NCI-H69 (cell line): Measurements from ENCODE around the gene MSANTD1.

ENCODE experiments used
- DNase-seq: peaks from one replicate; lab custom pipeline; 2025; lab: John Stamatoyannopoulos, UW

MSANTD1 gene

DNA sequence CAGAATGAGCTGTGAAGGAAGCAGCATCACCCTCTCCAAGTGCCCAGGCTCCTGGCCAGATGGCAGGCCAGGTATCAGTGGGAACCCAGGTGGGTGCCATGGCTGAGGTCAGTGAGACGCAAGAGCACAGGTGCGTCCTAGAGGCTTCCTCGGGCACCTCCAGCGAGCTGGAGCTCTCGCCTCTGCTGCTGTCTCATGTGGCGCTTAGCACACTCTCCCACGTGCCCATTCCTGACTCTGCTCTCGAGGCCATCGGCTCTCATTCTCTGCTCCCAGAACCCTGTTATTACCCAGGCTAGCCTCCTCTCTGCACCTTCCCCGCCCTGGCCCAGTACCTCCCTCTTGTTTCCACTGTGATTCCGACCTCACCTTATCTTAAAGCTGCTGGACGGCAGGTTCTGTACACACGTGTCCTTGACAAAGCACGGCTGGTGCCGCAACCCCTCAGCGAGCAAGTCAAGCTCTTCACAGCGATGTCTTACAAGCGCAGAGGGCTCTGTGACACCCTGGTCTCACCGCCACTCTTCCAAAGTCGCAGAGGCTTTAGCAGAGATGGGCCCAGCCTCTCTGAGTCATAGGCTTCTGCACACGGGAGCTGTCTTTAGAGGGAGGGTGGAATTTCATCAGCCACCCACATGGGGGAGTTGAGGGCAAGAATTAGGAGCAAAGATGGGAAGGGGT, 15.4 kb upstream of the MSANTD1 start:
- no peak for DNase-seq

DNA sequence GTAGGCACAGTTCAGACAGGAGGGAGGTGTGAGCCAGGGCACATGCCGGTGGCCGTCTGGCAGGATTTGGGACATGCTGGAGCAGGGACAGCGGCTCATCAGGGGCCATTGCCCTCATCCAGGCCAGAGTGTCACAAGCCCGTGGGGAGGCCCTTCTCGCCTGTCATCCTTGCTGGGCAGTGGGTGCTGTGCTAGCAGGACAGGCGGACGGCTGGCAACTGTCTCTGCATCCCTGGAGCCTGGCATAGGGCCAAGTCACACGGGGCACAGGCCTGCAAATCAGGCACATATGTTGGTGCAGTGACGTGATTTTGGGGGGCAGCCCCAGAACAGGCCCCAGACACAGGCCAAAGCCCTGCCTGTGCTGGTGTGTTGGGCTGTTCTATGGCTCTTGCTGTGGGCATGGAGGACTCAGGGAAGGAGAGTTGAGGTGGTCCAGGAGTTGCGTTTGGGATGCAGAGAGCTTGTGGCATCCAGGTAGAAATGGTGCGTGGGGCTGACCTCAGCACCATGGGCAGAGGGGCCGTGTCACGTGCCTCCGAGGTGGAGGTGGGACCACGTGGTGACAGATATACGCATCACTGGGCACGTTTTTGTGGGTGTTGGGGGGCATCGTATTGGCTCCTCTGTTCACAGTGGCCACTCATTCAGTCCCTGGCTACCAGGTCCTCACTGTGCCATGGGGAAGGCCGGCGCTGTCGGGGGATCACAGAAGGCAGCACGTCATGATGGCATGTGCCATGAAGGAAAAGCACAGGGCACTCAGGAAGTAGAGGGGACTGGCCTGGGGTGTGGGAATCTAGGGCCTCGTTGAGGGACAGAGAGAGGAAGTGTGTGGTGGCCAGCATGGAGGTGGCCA, 14.6 kb upstream of the MSANTD1 start:
- DNase-seq, result no peak

DNA sequence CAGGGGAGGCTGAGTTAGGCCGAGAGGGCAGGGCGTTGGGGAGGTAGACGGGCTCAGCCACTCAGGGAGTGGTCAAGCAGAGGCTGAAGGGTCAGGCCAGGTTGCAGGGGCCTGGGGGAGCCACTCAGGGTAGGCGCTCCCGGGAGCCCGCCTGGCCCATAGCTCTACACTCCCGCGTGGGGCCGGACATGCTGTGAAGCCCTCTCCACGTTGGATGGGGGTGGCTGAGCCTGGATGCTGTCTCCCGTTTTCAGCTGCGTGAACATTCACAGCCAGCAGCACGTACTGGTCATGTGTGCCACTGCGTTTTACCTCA, 14.0 kb upstream of the MSANTD1 start:
- DNase-seq, result no peak

DNA sequence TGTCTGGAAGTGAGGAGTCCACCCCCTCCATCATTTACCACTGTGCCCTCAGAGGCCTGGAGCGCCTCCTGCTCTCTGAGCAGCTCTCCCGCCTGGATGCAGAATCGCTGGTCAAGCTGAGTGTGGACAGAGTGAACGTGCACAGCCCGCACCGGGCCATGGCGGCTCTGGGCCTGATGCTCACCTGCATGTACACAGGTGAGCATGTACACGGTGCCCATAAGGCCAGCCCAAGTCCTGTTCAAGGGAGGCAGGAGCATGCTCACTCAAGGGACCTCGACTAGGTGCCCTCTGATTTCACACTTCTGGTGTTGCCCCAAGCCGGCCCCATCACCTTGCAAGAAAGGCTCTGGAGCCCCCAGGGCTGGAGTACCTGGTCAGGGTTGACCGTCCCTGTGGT, 13.4 kb upstream of the MSANTD1 start:
- no peak for DNase-seq

DNA sequence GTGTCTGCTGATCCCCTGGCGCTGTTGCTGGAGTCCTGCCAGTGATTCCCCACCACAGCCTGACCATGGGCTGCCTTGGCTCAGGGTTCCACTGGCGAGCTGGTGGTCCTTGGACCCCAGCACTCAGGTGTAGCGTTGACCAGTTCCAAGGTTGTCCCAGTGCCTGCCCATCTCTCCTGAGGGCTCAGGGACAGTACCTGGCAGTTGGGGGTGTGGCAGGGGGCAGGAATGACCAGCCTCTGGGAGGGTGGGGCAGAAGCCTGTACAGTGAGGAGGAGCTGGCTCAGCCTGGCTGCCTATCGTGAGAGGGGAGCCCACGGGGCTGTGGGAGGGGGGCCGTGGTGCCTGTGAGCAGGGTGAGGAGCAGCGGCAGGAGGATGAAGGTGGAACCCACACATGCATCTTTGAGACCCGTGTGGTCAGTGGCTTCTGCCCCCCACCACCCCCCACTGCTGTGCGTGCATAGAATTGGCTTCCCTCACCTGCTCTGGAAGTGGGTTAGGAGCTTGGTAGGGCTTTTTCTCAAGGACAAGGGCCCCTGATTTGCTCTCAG, 12.6 kb upstream of the MSANTD1 start:
- no peak for DNase-seq

DNA sequence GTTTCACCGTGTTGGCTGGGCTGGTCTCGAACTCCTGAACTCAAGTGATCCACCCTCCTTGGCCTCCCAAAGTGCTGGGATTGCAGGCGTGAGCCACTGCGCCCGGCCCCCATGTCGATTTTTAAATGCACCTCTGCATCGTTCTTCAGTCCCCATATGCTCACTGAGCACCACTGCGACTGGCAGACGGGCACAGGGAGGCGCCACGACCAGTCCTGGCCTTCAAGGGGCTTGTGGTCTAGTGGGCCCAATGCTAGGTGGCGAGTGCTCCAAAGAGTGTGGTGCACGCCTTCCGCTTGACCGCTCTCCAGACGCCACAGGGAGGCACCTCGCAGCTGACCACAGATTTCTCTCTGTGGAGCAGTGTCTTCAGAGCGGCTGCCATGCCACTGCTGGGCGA, 11.7 kb upstream of the MSANTD1 start:
- no peak for DNase-seq

DNA sequence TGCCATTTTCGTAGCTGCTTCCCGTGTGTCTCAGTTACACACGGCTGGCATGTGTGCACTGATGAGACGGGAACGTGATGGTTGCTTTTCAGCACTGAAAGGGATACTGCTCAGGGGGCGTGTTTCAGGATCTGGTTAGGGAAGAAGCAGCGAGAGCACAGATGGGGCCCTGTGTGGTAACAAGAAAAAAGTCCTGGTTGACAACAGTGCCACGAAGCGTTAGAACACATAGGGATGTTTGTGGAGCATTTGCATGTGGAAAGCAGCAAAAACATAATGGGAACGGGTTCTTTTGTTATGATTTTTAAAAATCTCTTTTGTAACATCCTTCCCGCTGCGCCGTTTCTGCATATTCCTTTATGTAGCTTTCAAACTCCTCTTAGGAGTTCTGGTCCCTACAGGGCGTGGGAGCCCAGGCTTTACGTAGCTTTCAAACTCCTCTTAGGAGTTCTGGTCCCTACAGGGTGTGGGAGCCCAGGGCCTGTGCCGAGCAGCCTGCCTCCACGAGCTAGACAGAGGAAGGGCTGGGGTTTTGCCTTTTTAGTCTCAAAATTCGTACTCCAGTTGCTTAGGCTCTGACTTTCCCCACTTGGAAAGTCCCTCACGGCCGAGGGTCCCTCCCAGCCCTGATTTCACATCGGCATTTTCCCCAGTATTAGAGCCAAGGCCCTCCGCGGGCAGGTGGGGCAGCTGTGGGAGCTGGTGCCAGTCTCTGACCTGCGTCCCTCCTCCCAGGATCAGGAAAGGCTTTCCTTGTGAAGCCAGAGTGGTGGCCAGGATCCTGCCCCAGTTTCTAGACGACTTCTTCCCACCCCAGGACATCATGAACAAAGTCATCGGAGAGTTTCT, 11.0 kb upstream of the MSANTD1 start:
- DNase-seq, result no peak

DNA sequence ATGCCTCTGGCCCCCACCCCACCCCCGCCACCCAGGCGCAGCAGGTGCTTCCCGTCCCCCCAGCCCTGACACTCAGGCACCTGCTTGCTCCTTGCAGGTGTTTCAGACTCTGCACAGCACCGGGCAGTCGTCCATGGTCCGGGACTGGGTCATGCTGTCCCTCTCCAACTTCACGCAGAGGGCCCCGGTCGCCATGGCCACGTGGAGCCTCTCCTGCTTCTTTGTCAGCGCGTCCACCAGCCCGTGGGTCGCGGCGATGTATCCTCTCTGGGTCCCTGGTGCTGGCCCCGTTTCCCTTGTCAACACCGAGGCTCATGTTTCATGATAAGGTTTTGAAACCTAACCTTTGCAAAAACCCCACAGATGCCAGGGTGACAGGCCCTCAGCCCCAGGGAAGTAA, 10.2 kb upstream of the MSANTD1 start:
- no peak for DNase-seq

DNA sequence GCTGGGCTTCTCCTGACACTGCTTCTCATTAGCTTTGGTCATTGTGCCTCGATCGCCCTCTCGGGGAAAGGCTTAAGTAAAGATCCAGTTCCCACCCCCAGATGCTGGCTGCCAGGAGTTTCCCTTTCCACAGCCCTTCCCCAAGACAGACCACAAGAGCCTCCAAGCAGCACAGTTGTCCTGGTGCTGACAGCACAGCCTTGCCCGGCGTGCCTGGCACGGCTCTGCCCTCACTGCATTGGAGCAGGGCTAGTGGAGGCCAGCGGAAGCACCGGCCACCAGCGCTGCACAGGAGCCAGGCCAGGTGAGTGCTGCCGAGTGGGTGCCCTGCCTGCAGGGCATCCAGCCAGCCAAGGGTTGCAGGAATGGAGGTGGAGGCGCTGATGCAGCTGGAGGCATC, 9.7 kb upstream of the MSANTD1 start:
- DNase-seq, result no peak

DNA sequence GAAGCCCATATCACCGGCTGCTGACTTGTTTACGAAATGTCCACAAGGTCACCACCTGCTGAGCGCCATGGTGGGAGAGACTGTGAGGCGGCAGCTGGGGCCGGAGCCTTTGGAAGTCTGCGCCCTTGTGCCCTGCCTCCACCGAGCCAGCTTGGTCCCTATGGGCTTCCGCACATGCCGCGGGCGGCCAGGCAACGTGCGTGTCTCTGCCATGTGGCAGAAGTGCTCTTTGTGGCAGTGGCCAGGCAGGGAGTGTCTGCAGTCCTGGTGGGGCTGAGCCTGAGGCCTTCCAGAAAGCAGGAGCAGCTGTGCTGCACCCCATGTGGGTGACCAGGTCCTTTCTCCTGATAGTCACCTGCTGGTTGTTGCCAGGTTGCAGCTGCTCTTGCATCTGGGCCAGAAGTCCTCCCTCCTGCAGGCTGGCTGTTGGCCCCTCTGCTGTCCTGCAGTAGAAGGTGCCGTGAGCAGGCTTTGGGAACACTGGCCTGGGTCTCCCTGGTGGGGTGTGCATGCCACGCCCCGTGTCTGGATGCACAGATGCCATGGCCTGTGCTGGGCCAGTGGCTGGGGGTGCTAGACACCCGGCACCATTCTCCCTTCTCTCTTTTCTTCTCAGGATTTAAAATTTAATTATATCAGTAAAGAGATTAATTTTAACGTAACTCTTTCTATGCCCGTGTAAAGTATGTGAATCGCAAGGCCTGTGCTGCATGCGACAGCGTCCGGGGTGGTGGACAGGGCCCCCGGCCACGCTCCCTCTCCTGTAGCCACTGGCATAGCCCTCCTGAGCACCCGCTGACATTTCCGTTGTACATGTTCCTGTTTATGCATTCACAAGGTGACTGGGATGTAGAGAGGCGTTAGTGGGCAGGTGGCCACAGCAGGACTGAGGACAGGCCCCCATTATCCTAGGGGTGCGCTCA, 8.7 kb upstream of the MSANTD1 start:
- peak; percentile 95 for DNase-seq

DNA sequence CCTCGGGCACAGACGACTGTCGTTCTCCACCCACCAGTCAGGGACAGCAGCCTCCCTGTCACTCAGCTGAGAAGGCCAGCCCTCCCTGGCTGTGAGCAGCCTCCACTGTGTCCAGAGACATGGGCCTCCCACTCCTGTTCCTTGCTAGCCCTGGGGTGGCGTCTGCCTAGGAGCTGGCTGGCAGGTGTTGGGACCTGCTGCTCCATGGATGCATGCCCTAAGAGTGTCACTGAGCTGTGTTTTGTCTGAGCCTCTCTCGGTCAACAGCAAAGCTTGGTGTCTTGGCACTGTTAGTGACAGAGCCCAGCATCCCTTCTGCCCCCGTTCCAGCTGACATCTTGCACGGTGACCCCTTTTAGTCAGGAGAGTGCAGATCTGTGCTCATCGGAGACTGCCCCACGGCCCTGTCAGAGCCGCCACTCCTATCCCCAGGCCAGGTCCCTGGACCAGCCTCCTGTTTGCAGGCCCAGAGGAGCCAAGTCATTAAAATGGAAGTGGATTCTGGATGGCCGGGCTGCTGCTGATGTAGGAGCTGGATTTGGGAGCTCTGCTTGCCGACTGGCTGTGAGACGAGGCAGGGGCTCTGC, 7.9 kb upstream of the MSANTD1 start:
- no peak for DNase-seq

DNA sequence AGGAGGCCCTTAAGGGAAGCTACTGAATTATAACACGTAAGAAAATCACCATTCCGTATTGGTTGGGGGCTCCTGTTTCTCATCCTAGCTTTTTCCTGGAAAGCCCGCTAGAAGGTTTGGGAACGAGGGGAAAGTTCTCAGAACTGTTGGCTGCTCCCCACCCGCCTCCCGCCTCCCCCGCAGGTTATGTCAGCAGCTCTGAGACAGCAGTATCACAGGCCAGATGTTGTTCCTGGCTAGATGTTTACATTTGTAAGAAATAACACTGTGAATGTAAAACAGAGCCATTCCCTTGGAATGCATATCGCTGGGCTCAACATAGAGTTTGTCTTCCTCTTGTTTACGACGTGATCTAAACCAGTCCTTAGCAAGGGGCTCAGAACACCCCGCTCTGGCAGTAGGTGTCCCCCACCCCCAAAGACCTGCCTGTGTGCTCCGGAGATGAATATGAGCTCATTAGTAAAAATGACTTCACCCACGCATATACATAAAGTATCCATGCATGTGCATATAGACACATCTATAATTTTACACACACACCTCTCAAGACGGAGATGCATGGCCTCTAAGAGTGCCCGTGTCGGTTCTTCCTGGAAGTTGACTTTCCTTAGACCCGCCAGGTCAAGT, 6.9 kb upstream of the MSANTD1 start:
- DNase-seq, result no peak

DNA sequence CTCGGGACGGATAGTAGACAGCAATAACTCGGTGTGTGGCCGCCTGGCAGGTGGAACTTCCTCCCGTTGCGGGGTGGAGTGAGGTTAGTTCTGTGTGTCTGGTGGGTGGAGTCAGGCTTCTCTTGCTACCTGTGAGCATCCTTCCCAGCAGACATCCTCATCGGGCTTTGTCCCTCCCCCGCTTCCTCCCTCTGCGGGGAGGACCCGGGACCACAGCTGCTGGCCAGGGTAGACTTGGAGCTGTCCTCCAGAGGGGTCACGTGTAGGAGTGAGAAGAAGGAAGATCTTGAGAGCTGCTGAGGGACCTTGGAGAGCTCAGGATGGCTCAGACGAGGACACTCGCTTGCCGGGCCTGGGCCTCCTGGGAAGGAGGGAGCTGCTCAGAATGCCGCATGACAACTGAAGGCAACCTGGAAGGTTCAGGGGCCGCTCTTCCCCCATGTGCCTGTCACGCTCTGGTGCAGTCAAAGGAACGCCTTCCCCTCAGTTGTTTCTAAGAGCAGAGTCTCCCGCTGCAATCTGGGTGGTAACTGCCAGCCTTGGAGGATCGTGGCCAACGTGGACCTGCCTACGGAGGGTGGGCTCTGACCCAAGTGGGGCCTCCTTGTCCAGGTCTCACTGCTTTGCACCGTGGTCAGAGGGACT, 5.7 kb upstream of the MSANTD1 start:
- DNase-seq, result peak; percentile 29

DNA sequence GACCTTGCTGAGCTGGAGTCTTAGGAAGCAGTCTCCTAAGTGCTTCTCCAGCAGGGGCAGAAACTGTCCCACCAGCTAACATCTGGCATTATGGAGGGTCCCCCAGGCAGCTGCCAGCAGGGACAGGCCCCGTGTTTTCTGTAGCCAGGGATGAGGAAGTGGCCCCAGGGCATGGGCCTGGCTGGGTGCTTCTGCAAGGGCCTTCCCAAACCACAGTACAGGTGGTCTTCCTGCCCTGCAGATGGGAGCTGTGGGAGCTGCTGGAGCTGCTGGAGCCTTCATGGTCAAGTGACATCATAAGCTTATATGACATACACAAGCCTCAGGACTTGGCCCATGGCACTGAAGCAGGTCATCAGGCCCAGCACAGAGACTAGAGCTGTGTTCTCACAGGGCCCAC, 5.0 kb upstream of the MSANTD1 start:
- DNase-seq, result peak; percentile 5

DNA sequence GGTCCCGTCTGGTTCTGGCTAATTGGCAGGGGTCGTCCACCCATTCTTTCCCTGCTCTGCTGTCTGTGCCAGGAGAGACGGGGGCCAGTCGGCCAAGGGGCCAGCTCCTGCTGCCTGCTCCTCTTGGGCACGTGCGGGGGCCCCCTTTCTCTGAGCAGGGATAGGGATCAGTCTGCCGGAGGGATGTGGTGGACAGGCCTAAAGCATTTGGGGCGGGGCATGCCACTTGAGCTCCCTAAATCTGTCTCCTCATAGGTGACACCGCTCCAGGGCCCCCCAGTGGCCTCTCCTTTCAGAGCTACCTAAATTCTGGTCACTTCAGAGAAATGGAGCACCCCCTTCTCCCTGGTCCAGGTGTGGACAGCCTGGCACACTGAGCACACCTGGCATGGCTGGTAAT, 4.2 kb upstream of the MSANTD1 start:
- no peak for DNase-seq

DNA sequence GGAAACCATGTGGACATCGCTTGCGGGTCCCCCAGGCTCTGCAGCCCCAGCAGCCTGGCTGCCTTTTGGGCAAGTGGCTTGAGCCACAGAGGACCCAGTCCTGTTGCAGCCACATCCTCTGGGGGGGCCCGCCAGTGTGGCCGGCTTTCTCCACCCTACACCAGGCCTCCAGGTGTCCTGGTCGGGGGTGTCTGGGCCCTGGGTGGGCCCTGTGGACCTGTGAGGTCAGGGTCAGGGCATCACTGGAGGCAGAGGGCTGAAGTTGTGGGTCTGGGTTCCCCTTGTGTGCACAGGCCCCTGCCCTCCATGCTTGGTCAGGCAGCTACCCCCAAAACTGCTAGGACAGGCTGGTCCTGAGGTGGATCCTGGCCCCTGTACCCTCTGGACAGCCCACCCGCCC, 3.3 kb upstream of the MSANTD1 start:
- no peak for DNase-seq

DNA sequence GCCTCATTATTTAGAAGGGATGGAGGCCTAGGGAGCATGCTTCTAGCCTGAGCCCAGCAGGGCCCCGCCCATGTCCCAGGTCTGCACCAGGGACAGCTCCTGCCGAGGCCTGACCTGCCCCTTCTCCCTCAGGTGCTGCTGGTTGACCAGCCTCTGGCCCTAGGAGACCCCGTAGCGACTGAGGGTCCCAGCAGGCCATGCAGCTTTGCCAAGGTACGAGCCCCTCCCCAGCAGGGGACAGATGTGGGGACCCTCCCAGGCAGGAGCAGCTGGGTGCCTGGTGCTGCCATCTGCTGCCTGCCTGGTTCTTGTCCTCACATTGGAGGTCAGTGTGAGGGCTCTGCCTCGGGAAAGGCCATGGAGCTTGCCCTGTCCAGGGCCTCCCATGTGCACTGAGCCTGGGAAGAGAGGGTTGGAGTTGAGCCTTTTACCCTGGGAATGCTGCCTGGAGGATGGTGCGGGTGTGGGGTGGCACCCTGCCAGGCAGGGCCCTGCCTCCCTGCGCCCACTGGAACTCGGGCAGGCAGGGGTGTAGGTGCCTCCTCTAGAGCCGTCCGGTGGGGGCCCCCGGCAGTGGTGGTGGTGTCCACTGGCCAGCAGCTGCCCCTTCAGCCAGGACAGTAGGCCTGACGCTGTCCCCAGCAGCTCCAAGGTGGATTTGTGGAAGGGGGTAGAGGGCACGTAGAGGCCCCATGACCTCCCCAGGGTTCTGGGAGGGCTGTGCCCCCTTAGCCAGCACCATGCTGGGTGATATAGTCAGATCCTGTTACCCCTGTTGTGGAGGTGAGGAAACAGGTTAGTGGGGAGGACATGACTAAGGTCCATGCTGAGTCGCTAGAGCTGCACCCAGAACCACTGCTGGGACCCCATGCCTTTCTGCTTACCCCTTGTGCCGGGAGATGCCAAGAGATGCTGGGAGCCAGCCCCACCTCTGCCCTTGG, 2.2 kb upstream of the MSANTD1 start:
- DNase-seq, result no peak

DNA sequence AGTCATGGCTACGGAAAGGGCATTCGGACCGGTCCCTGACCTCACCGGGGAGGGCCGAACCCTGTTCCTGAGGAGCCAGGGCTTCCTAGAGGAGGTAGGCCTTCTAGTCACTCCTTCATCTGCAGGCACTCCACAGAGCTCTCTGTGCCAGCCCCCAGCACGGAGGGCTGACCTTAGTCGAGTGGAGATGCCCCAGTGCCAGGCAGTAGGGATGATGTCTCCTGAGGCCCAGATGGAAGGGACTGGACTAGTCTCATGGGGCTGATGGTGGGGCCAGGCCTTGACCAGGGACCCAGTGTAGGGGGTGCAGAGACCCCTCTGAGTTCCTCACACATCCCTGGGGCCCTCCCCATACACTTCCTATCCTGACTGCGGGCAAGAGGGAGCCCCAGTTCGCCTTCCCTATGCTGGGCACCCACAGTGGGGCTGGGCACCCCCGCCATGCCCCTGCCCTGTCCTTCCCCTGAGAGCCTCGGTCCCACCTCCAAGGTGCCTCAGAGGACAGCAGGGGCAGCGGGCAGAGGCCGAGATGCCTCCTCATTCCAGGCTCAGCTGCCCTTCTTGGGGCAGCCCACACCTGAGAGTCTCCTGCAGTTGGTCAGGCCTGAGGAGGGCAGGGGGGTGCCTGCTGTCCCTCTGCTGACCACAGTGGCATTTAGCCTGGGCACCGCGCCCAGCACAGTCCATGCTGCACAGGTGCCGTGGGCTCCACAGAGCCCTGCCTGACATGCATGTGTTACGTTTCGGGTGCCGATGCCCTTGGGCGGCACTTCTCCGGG, 1.4 kb upstream of the MSANTD1 start:
- no peak for DNase-seq
